Upper lobe of left lung (tissue), 6 donors: ENCODE measurements around the gene MYL6B. TPM values are rescaled to one million over a fixed set of nuclear protein-coding genes. Genes with fewer than 3 reads are reported as not detected.

Experiments used
- ATAC-seq, 2 donors: fragments of 200-7000 bp; cut with Tn5 transposase; one replicate each; pipeline ENCODE4 v1.9.1; 2022; ENCODE audit warnings: mild to moderate bottlenecking in 2 of 2, moderate library complexity in 2 of 2; ENCODE audit not compliant: low FRiP score in 2 of 2
- DNase-seq, 2 donors: peaks; one replicate each; pipeline ENCODE4 v3.0.0-alpha.2; 2019 to 2020
- H3K27ac ChIP-seq, 4 donors: fragments of 200-600 bp; sonication (generic); one replicate each; pipeline ENCODE4 v1.5.1; 2016 to 2019
- H3K27me3 ChIP-seq, 4 donors: fragments of 200-600 bp; sonication (generic); one replicate each; pipeline ENCODE4 v1.5.1; 2017 to 2019
- H3K36me3 ChIP-seq, 4 donors: fragments of 200-600 bp; sonication (generic); one replicate each; pipeline ENCODE4 v1.5.1; 2016 to 2019
- H3K4me1 ChIP-seq, 4 donors: fragments of 200-600 bp; sonication (generic); one replicate each; pipeline ENCODE4 v1.5.1; 2018 to 2019
- H3K4me3 ChIP-seq, 4 donors: fragments of 200-600 bp; sonication (generic); one replicate each; pipeline ENCODE4 v1.5.1; 2017 to 2019; ENCODE audit warnings: mild to moderate bottlenecking in 2 of 4, moderate library complexity in 1 of 4
- H3K9me3 ChIP-seq, 4 donors: fragments of 200-600 bp; sonication (generic); one replicate each; pipeline ENCODE4 v1.5.1; 2018 to 2019
- EP300 ChIP-seq, 4 donors: sonication (generic); formaldehyde crosslinking; IDR thresholded peaks; one replicate each; pipeline ENCODE4 v1.5.1; 2017; ENCODE audit warnings: antibody characterized with exemption in 4 of 4, control low read depth in 2 of 4
- POLR2A ChIP-seq, 4 donors: fragments of 450-650 bp; IDR thresholded peaks; one replicate each; pipeline ENCODE4 v1.5.1; 2016 to 2017; ENCODE audit warnings: antibody characterized with exemption in 4 of 4, mild to moderate bottlenecking in 2 of 4
- POLR2AphosphoS5 ChIP-seq, 2 donors: sonication (generic); formaldehyde crosslinking; IDR thresholded peaks; one replicate each; pipeline ENCODE4 v1.5.1; 2017; ENCODE audit warnings: antibody characterized with exemption in 2 of 2
- WGBS, 2 donors: methylation state at CpG; one replicate each; pipeline ENCODE4 v1.1.5; 2017 to 2018; 5-methylcytosine and 5-hydroxymethylcytosine counted together
- total RNA-seq, 6 donors: library from RNA; depleted of rRNA in 4 of 6; stranded (reverse); fragments of >200 nt in 4 of 6; gene quantifications; one replicate each; pipeline versions ENCODE4 v1.1.0 to v1.2.1, GENCODE V29; 2016 to 2021
- TF ChIP-seq, protein P1 (sequence below), 6 experiments: fragments of 450-650 bp in 4 of 6; fragments of 200-600 bp in 2 of 6; sonication (generic) in 2 of 6; IDR thresholded peaks; one replicate each; pipeline ENCODE4 v1.5.1; 2016 to 2019; ENCODE audit warnings: antibody characterized with exemption in 6 of 6
- donor health status: DM: no; HTN: no; CAD: no; lungs with moderate emphysema.
- donor health status: DM: no; HTN: yes; CAD: no; lungs with severe emphysema.

Gene MYL6B
- total RNA-seq, 6 donors from 2014 or later, result 10.5 to 38.4 (median 29.1) TPM

DNA sequence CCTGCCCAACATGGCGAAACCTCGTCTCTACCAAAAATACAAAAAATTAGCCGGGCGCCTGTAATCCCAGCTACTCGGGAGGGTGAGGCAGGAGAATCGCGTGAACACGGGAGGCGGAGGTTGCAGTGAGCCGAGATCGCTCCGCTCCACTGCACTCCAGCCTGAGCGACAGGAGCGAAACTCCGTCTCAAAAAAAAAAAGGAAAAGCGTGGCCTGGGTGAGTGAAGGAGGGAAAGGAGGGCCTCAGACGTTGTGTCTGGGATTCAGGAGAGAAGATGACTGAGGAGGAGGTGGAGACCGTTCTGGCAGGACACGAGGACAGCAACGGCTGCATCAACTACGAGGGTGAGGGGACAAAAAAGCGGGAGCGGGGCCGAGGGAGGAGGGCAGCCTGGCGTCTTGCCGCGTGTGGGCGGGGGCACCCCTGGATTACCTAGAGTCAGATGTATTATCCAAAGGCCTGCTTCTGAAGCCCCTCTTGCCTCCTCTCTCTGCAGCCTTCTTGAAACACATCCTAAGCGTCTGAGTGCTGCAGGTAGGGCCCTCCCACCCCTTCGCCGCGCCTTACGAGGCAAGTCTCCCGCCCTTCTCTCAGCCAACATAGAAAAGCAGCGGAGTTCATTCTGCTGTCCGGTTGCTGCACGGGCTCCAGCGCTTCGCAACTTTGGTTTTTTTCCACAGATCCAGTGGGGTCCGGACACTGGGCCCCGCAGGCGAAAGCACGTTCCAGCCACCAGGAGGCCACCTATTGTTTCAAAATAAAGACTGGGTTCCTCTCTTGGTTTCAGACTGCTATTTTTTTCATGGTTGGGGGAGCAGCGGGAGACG, 5.0 kb downstream of the MYL6B start:
- ATAC-seq, result peak; percentile 68 to 72
- peaks cover 23 to 32% (median 28%) of the 10 kb centered on the region in 4 donors for H3K36me3 ChIP-seq
- H3K4me1 ChIP-seq, result peaks cover 42 to 59% (median 46%) of the 10 kb centered on the region in 4 donors
- WGBS, 2 donors, result 5 to 9% methylated on average over 37 to 40 of the region's 45 CpGs
- peak overlapping the region; percentile 59 to 84 (median 64) for H3K4me3 ChIP-seq
- H3K27ac ChIP-seq, result peak overlapping the region; percentile 87 to 97 (median 96)
- H3K27me3 ChIP-seq, result no peaks in the 10 kb centered on the region
- TF ChIP-seq EP300 (IDR thresholded peaks at IDR 0.05), result no peak
- TF ChIP-seq, protein P1, sequence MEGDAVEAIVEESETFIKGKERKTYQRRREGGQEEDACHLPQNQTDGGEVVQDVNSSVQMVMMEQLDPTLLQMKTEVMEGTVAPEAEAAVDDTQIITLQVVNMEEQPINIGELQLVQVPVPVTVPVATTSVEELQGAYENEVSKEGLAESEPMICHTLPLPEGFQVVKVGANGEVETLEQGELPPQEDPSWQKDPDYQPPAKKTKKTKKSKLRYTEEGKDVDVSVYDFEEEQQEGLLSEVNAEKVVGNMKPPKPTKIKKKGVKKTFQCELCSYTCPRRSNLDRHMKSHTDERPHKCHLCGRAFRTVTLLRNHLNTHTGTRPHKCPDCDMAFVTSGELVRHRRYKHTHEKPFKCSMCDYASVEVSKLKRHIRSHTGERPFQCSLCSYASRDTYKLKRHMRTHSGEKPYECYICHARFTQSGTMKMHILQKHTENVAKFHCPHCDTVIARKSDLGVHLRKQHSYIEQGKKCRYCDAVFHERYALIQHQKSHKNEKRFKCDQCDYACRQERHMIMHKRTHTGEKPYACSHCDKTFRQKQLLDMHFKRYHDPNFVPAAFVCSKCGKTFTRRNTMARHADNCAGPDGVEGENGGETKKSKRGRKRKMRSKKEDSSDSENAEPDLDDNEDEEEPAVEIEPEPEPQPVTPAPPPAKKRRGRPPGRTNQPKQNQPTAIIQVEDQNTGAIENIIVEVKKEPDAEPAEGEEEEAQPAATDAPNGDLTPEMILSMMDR (IDR thresholded peaks at IDR 0.05), result peak; percentile 53 to 85 (median 74)
- peak; percentile 8 to 43 for TF ChIP-seq POLR2AphosphoS5 (IDR thresholded peaks at IDR 0.05)
- TF ChIP-seq POLR2A (IDR thresholded peaks at IDR 0.05), result peak in 1 of 4 donors; percentile 11
- peak; percentile 78 to 90 for DNase-seq
- H3K9me3 ChIP-seq, result no peaks in the 10 kb centered on the region

DNA sequence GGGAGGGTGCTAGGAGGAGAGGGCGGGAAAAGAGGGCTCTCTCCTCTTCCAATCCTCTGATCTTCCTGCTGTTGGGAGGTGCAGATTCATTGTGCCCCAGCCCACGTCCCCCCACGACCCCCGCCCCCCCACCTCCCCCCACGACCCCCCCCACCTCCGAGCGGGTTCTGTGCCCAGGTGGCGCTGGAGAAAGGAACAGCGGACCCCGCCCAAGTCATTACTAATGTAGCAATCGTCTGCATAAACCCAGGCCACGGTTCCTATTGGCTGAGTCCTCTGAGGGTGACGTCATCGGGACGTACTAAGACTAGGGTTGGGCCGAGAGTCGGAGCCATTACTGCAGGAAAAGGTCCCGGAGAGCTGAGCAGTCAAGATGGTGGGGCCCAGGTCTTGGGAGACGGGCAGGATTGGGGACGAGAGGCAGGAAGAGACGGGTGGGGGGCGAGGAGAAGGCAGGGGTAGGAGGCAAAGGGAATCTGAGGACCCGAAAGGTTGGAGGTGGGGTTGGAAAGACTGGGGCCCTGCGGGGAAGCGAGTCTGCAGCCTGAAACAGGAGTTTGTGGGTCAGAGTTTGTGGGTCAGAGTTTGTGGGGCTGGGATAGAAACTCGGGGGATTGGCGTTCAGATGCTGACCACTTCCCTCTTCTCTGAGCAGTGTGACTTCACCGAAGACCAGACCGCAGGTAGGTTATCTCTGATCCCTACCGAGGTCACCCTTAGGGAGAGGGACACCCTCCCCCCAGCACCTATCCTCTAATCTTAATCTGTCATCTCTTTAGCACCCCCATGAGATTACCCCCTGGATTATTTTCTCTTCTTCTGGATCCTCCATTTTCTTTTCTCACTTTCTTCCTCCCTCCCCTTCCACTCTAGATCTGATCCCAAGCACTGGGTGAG, 5.9 kb downstream of the MYL6B start, which contains the start of gene MYL6:
Gene MYL6 (plus strand): TSS at position 331 of the 897 bp plus-strand sequence. CDS start 43 bp downstream, at position 374.
- peaks cover 34 to 60% (median 42%) of the 10 kb centered on the region in 4 donors for H3K4me1 ChIP-seq
- peak; percentile 94 to 95 for ATAC-seq
- DNase-seq, result peak in 1 of 2 donors; percentile 99
- no peaks in the 10 kb centered on the region for H3K27me3 ChIP-seq
- 0 to 1% methylated on average over 20 to 26 of the region's 30 CpGs for WGBS, 2 donors
- peak within 1 kb of the TSS; percentile 59 to 84 (median 64) for H3K4me3 ChIP-seq
- H3K9me3 ChIP-seq, result no peaks in the 10 kb centered on the region
- TF ChIP-seq POLR2AphosphoS5 (IDR thresholded peaks at IDR 0.05) (peak; percentile 100), EP300 (IDR thresholded peaks at IDR 0.05) (no peak), POLR2A (IDR thresholded peaks at IDR 0.05) (peak; percentile 76 to 99 (median 94))
- TF ChIP-seq, protein P1 (IDR thresholded peaks at IDR 0.05), result peak in 1 of 6 experiments; percentile 13
- peak within 1 kb of the TSS; percentile 87 to 97 (median 96) for H3K27ac ChIP-seq
- peaks cover 30 to 41% (median 37%) of the 10 kb centered on the region in 4 donors for H3K36me3 ChIP-seq

DNA sequence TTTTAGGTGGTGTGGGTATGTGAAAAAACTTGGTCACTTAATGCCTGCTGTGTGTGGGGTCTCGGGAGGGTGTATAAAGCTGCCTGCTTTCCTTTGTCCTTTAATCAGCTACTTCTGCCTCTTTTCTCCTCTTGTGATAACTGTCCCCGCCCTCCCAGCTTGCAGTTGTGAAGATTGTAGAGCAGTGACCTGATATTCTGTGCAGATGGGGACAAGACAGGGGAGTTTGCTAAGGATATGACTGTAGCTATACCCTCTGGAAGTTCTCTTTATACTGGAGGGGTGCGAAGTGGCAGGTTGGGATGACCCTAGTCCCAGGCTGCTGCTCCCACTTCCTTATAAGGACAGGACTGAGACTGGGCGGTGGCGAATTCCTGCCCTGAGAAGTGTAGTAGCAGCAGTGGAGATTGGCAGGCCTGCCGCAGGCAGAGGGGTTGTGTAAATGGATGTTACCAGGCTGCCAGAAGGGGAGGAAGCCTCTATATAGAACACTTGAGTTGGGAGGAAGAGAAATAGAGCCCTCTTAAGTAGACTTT, 6.6 kb downstream of the MYL6B start:
- TF ChIP-seq, protein P1 (IDR thresholded peaks at IDR 0.05), result no peak
- TF ChIP-seq EP300 (IDR thresholded peaks at IDR 0.05), result no peak
- peak in 2 of 4 donors; percentile 14 to 61 for TF ChIP-seq POLR2A (IDR thresholded peaks at IDR 0.05)
- TF ChIP-seq POLR2AphosphoS5 (IDR thresholded peaks at IDR 0.05), result peak; percentile 57 to 72
- Histone ChIP-seq H3K27ac (peak overlapping the region; percentile 87 to 97 (median 96)), H3K27me3 (no peaks in the 10 kb centered on the region), H3K4me1 (peaks cover 32 to 58% (median 40%) of the 10 kb centered on the region in 4 donors), H3K9me3 (no peaks in the 10 kb centered on the region), H3K4me3 (peak overlapping the region; percentile 59 to 84 (median 64)), H3K36me3 (peaks cover 33 to 48% (median 44%) of the 10 kb centered on the region in 4 donors)
- DNase-seq (peak in 1 of 2 donors; percentile 96), ATAC-seq (peak; percentile 76 to 78)
- 0% methylated on average over 6 of the region's 6 CpGs for WGBS, 2 donors

DNA sequence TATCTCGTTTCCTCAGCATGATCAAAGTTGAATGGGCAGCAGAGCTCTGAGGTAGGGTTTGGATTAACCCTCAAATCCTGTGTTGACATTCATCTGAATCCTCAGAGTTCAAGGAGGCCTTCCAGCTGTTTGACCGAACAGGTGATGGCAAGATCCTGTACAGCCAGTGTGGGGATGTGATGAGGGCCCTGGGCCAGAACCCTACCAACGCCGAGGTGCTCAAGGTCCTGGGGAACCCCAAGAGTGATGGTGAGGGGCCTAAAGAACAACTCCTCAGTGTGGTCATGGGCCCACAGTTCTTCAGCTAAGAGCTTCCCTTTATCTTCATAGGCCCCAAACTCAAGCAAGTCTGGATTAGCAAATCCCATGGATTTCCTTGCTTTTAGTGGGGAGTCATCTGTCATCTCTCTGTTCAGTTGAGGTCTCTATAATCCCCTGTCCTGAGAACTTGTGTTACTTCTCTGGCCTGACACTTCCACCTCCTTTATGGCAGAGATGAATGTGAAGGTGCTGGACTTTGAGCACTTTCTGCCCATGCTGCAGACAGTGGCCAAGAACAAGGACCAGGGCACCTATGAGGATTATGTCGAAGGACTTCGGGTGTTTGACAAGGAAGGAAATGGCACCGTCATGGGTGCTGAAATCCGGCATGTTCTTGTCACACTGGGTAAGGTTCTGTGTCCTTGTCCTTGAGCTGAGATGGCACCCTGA, 7.2 kb downstream of the MYL6B start:
- peak overlapping the region; percentile 59 to 84 (median 64) for H3K4me3 ChIP-seq
- H3K36me3 ChIP-seq, result peaks cover 33 to 55% (median 50%) of the 10 kb centered on the region in 4 donors
- H3K27ac ChIP-seq, result peak overlapping the region; percentile 87 to 97 (median 96)
- TF ChIP-seq POLR2A (IDR thresholded peaks at IDR 0.05), result no peak
- no peak for TF ChIP-seq EP300 (IDR thresholded peaks at IDR 0.05)
- TF ChIP-seq, protein P1 (IDR thresholded peaks at IDR 0.05), result no peak
- TF ChIP-seq POLR2AphosphoS5 (IDR thresholded peaks at IDR 0.05), result no peak
- H3K4me1 ChIP-seq, result peaks cover 32 to 58% (median 40%) of the 10 kb centered on the region in 4 donors
- DNase-seq (no peak), ATAC-seq (no peak)
- WGBS, 2 donors, result 8 to 21% methylated on average over 4 to 8 of the region's 8 CpGs
- H3K9me3 ChIP-seq, result no peaks in the 10 kb centered on the region
- H3K27me3 ChIP-seq, result no peaks in the 10 kb centered on the region
